NCI-H1436 (cell line): Measurements from ENCODE around the gene GPR135.
"Not testable (repeated sequence)": the region's sequence is repeated elsewhere in the genome, so short reads cannot be mapped to it uniquely, and the experiment has no call there.

ENCODE experiments used
- DNase-seq: peaks from one replicate; lab custom pipeline; 2025; lab: John Stamatoyannopoulos, UW

GPR135 gene

GRCh38 chr14:59475709-59476108 lies 10.5 kb upstream of the GPR135 start:
- no peak for DNase-seq

GRCh38 chr14:59474172-59474571 lies 9.0 kb upstream of the GPR135 start:
- no peak for DNase-seq

- DNase-seq = no peak
Observed at GRCh38 chr14:59464486-59465315, 479 bp downstream of the GPR135 start.

- DNase-seq = no peak
Observed at GRCh38 chr14:59463787-59464485, 1.2 kb downstream of the GPR135 start.

- no peak for DNase-seq
Observed at GRCh38 chr14:59461891-59462290, 3.3 kb downstream of the GPR135 start.

GRCh38 chr14:59460378-59460777 lies 4.8 kb downstream of the GPR135 start:
- DNase-seq = no peak

- DNase-seq = no peak
Observed at GRCh38 chr14:59458486-59458885, 6.7 kb downstream of the GPR135 start.

GRCh38 chr14:59455411-59455810 lies 9.8 kb downstream of the GPR135 start:
- no peak for DNase-seq

- DNase-seq = no peak
Observed at GRCh38 chr14:59454139-59454538, 11.0 kb downstream of the GPR135 start.

GRCh38 chr14:59451849-59452248 lies 13.3 kb downstream of the GPR135 start:
- DNase-seq = no peak

- DNase-seq = no peak
Observed at GRCh38 chr14:59450716-59451115, 14.5 kb downstream of the GPR135 start.

GRCh38 chr14:59448673-59449072 lies 16.5 kb downstream of the GPR135 start:
- DNase-seq = not testable (repeated sequence)

GRCh38 chr14:59439256-59439965 lies 25.8 kb downstream of the GPR135 start:
- DNase-seq = no peak

GRCh38 chr14:59438195-59438647 lies 27.0 kb downstream of the GPR135 start:
- DNase-seq = no peak

GRCh38 chr14:59435987-59436386 lies 29.2 kb downstream of the GPR135 start:
- DNase-seq = no peak

GRCh38 chr14:59435101-59435500 lies 30.1 kb downstream of the GPR135 start:
- DNase-seq = no peak

- no peak for DNase-seq
Observed at GRCh38 chr14:59429790-59430189, 35.4 kb downstream of the GPR135 start.

GRCh38 chr14:59428581-59429012 lies 36.6 kb downstream of the GPR135 start:
- no peak for DNase-seq

- no peak for DNase-seq
Observed at GRCh38 chr14:59427653-59428580, 37.3 kb downstream of the GPR135 start.

- no peak for DNase-seq
Observed at GRCh38 chr14:59425322-59425935, 39.8 kb downstream of the GPR135 start.
